Measurements from ENCODE around the gene FAM210B.
"Not testable (repeated sequence)": the region's sequence is repeated elsewhere in the genome, so short reads cannot be mapped to it uniquely, and the experiment has no call there.

FAM210B gene, protein sequence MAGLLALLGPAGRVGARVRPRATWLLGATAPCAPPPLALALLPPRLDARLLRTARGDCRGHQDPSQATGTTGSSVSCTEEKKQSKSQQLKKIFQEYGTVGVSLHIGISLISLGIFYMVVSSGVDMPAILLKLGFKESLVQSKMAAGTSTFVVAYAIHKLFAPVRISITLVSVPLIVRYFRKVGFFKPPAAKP

DNA sequence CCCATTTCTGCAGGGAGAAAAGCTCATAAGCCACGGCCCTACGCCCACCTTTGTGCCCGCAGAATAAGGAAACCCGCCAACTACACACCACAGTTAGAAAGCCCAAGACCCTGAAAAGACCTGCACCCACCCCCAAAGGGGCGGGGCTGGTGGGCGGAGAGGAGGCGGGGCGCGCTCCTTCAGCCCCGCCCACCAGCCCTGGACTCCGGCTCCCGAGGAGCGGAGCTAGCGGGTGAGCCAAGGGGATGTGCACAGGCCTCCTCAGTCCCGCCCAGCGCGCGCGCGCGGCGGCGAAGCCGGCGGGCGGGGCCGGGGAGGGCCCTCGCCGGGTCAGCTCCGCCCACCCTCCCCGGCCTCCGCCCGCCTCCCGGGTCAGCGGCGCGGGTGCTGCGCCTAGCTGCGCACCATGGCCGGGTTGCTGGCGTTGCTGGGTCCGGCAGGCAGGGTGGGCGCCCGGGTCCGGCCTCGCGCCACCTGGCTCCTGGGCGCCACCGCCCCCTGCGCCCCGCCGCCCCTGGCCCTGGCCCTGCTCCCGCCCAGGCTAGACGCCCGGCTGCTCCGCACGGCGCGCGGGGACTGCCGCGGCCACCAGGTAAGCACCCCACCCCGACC is at the start of gene FAM210B:
Gene FAM210B, plus strand, starts transcription at position 375 of the 612 bp plus-strand sequence. Its CDS starts 32 bp downstream, at position 407.
- no peak for DNase-seq

DNA sequence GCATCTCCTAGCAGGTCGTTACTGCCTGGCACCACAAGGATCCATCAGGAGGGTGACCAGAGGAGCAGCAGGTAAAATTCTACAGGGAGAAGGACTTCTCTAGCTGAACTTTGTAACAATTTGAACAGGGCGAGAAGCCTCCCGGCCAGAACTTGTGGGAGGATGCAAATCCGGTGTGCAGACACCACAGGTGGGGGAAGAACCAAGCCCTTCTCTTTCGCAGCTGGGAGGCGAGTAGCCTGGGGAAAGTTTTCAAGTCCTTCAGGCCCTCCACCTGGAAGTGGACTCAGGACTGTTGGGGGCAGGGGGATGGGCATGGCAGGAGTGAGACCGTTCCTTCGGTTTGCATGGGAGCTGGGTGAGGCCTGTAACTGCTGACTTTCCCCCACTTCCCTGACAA is 42.7 kb upstream of the FAM210B start:
- no peak for DNase-seq

DNA sequence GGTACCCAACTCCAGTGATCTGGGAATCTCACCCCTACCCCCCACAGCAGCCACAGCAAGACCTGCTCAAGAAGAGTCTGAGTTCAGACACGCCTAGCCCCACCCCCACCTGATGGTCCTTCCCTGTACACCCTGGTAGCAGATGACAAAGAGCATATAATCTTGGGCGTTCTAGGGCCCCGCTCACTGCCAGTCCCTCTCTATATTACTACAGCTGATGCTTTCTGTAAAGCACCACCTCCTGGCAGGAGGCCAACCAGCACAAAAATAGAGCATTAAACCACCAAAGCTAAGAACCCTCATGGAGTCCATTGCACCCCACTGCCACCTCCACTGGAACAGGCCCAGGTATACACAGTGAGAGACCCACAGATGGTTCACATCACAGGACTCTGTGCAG is 42.3 kb upstream of the FAM210B start:
- no peak for DNase-seq

DNA sequence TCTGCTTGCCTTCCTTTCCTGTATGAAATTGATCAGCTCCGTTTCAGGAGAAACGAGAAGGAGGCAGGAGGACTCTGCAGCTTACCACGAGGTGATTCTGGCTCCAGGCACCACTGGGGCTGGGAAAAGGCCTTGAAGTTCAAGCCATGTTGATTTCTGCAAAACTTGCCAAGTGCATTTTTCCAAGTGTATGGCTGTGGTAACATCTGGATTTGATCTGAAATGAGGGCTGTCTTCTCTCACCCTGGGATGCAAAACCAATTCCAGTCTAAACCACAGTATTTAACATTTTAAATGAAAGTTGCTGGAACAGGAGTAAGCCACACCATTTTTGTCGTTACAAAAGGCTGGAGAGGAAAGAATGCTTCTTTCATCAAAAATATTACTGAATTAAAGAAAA is 36.1 kb upstream of the FAM210B start:
- no peak for DNase-seq

DNA sequence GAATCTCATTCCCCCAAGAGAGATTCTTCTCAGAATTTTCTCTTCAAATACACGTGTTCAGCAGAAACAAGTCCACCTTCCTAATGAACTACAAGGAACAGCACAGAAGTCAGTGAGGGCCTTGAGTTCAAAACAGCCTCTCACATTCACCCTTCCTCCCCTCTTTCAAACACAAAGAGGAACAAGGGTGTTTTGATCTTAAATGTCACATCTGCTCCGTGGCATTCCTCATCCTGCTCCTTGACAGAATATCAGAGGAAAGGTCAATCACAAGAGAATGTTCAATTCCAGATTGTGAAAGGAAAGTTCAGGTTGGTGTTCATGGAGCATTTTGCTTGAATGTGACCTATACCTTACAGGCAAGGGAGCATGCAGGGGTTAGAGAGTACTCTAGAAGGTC is 35.6 kb upstream of the FAM210B start:
- DNase-seq, result no peak

DNA sequence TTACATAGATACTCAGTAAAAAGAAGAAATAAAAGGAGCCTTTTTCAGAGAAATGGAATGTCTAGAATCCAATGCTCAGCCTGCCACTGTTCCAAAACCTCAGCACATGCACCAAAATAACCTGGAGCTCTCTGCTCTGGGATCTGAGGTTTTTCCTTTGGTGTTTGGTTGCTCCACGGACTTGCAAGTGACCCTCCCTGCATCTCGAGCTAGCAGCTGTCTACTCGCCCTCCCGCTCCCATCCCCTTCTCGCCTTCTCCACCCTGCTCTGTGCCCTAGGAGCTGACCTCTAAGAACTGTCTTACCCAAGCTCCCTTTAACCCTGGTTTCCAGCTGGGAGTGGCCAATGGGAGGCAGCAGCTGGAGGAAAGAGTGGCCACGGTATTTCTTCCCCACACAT is 35.1 kb upstream of the FAM210B start:
- DNase-seq, result no peak

DNA sequence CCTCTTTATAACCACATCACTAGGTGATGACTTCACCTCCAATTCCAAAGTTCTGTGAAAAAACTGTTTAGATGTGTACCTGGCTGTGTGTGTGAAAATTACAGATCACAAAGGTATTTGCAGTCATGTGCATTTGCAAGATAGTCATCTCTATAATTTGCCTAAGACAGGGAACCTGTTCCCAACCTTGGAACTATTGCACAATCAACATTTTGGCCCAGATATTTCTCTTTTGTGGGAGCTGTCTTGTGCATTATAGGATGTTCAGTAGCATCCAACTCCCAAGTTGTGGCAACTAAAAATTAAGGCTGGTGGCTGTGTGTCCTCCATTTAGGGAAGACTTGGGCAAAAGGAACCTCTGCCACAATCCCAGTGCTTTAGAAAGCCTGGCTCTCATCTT is 34.0 kb upstream of the FAM210B start:
- DNase-seq, result no peak

DNA sequence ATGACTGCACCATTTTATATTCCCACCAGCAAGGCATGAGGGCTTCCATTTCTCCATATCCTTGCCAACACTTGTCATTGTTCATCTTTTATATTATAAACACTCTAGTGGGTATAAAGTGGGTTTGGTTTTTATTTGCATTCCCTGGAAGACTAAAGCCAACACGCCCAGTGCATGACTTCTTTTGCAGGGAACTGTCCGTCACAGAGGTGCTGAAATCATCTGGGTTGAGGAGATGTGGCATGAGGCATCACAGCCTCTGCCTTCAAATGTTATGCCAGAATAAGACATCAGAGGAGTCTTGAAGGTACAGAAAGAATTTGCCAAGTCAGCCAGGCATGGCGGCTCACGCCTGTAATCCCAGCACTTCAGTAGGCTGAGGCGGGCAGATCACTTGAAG is 29.9 kb upstream of the FAM210B start:
- no peak for DNase-seq

DNA sequence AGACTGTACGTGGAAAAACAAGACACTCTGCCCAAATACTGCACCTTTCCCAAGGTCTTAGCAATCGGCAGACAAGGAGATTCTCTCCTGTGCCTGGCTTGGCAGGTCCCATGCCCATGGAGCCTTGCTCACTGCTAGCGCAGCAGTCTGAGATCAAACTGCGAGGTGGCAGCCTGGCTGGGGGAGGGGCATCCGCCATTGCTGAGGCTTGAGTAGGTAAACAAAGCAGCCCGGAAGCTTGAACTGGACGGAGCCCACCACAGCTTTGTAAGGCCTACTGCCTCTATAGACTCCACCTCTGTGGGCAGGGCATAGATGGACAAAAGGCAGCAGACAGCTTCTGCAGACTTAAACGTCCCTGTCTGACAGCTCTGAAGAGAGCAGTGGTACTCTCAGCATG is 22.1 kb upstream of the FAM210B start:
- DNase-seq, result not testable (repeated sequence)

DNA sequence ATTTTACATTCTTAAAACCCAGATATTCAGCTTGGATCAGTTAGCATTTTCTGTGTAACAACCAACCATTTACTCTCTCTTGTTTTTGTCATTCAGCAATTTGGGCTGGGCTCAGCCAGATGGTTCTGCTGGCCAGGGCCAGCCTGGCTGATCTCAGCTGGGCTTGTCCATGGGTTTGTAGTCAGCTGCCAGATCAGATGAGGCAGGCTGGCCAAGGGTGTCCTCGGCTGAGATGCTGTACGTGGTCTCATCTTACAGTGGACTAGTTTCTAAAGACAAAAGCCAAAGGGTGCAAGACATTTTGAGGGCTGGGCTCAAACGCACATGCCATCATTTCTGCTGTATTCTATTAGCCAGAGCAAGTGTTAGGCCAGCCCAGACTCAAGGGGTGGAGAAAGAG is 16.0 kb upstream of the FAM210B start:
- DNase-seq, result no peak

DNA sequence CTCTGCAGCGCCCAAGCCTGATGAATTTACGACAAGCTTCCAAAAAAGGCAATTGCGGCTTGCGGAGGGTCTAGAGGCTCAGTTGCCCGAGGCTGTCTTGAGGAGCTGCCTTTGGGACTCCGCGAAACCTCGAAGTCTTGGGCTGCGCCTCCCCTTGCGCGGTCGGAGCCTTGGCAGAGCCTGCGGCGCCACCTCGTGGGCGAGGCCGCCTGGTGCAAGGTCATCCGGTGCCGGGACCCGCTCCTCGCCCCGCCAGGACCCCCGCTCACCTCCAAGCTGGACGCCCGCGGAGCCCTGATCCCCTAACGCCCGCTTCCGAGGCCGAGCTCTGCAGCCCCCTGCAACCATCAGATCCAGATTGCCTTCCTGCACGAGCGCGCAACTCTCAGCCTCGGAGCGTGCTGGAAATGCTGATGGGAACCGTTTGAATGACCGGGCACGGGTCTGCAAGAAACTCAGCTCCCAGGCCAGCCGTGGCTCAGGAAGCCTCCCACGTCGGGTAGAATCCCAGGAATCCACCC is 14.9 kb upstream of the FAM210B start:
- DNase-seq, result no peak

DNA sequence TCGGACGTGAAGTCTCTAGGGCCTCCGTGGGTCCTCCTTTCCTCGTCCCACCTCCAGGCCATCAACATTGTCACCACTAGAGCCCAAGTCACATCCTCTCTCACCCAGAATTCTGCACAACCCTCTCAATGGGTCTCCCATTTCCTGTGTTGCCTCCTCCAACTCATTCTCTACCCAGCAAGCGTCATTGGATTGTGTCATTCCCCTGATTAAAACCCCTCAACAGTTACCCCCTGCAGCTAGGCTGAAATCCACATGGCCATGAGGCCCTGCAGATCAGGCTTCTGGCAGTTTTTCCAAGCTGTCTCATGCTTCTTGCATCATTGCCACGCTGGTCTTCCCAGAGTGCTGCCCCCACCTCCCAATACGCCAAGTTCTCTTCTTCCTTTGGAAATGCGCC is 12.9 kb upstream of the FAM210B start:
- no peak for DNase-seq

DNA sequence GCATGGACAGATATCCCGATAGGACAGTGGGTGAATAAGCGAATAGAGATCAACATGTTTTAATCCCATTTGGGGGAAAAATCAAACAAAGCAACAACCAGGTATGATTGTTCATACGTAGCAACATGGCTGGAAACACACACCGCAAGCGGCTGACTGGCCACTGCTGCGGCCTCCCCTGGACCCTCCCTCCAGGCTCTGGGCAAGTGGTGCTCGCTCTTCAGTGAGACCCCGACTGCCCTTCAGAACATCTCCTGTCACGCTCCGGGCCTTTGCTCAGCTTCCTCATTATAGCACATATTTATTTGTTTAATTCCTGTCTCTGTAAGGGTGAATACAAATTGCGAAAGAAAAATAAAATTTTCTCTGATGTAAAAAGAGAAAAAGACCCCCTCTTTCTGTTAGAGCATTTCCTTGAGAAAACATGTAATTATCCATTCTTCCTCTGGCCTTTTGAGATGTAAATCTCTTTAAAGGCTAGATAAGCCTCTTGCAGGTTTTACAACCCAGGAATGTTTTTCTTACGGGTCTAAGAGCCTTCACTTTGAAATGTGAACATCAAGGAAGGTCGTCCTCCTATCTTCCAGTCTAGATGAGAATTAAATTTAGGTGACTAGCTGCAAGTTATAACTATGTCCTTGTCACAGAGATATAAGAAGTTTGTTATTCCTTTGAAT is 11.0 kb upstream of the FAM210B start:
- no peak for DNase-seq

DNA sequence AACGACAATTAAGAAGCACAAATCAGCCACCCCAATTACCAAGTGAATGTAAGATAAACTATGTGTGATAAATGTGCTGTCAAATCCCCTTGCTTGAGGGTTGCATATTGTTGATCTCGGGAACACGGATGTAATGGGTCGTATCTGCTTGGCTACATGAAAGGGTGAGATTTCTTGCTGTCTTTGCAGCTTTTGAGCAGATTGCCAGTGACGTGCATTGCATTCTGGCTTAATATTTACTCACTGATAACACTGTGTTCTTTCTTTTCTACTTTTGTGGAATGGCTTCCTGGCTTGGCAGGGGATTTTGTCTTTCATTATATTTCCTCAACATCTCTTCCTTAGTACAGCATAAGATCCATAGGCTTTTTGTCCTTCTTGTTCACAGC is 10.5 kb upstream of the FAM210B start:
- DNase-seq, result no peak

DNA sequence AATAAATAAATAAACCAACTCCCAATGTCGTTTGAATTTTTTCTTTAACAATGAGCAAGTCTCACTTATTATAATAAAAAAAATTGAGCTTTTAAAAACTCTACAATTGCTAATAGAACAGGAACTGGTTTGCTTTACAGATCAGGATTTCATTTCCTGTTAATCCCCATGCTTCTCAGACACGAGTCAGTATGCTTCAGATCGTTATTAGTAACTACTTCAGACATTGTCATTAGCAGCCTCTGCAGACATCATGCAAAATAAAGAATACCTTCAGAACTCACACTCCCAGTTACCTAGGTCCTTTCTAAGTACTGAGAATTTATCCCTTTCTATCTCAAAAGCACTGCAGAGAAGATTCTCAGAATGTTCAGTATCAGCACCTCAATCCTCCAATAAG is 10.0 kb upstream of the FAM210B start:
- DNase-seq, result no peak

DNA sequence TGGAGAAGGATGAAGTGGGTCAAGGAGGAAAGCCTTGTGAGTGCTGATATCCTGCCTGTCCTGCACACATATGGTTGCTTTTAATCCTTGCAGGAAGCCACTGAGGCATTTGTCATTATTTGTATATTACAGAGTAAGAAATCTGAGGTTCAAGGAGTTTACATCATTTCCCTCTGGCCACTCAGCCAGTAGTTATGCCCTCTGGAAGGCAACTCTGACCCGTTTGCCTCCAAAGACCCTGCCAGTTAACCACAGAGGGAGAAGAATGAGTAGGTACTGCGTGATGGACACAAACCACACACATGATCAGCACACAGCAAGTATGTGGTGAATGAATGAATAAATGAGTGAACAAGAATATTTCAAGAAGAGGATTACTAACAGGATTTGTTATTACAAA is 7.9 kb upstream of the FAM210B start:
- no peak for DNase-seq

DNA sequence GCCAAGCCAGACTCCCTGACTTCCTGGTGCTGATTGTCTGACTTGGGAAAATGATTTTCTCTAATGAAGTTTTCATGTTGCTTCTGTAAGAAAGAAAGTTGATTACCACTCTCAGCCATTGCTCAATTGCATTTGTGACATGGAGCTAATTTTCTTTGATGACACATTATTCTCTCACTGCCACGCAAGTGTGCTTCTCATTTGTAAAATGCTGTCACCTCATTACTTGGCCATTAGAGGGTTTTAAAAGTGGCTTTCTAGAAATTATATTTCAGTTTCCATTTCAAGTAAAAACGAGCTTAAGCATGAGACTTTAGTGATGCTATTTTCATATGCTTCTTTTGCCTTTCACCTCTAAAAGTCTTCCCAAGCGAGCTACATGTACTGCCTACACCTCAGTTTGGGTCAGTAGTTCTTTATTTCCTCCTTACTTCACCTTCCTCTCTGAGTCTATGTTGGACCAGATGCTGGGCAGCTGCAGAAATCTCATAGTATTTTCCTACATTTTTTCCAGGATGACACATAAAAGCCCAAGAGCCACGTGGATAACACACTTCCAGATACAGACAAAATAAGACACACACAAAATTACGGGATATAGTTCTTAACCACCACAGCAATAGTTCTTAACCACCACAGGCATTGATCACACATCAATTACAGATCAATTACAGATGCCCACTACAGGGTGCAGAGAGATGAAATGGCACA is 6.3 kb upstream of the FAM210B start:
- no peak for DNase-seq

DNA sequence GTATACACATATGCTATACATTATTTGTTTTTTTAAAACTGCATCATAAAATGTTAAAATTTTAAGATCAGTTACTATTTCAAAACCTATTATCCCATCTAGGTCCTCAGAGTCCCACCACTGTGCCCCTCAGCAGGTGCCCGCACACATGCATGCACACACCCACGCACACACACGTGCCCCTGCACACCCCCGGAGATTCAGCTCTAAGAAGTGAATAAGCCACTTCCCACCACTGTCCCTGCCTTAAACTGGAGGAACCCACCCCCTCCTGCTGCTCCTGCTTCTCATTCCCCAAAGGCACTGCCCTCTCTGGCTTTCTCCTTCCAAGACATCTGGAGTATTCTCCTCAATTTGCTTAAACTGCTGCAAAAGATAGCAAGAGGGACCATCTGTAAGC is 5.4 kb upstream of the FAM210B start:
- no peak for DNase-seq

DNA sequence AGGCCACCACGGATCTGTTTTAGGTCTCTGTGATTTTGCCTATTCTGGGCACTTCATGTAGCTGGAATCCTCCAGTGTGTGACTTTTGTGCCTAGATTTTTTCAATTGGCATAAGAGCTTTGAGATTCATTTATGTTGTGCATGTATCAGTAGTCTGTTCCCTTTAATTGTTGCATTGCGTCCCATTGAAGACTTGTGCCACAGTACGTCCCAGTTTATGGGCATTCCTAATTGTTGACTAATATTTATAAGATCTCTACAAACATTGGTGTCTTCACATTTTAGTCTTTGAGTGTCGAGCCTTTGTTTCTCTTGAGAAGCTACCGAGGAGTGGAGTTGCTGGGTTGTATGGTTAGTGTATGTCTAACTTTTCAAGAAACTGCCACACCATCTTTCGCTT is 704 bp upstream of the FAM210B start:
- DNase-seq, result no peak

DNA sequence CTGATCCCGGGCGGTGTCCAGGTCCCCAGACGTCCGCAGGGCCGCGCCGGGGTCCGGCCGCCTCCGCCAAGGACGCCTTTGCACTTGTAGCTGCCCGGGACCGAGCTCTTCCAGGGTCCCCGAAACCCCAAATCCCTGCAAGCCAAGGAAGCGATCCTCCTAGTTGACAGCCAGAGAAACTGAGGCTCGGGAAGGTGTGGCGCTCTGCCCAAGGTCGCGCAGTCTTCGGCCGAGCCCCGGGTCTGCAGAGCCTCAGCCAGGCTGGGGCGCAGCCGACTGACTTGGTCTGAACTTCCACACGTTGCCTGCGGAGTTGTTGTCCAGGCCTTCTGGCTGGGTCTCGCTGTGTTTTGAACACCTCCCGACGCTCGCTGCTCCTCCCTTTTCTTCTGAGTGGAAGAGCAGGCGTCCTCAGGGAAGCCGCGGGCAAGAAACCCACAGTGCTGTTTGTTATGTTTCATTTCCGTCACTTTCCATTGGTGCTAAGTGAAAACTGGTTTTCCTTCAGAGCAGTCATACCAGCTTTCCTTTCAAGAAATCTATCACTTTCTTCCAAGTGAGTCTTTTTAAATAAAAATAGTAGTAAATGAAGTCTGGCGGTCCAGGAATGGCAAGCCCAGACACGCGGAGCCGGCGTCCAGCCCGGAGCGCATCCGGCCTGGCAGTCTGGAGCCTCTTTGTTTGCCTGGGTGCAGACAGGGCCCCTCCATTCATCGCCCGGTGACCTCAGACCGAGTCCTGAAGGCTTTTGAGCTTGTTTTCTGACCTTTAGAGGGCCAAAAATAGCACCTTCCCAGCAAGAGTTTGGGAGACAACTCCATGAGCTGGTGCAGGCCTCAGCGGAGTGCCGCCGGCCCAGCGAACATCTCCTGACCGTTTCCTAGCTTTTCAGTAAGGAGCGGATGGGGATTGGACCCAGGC is 698 bp downstream of the FAM210B start:
- DNase-seq, result no peak

DNA sequence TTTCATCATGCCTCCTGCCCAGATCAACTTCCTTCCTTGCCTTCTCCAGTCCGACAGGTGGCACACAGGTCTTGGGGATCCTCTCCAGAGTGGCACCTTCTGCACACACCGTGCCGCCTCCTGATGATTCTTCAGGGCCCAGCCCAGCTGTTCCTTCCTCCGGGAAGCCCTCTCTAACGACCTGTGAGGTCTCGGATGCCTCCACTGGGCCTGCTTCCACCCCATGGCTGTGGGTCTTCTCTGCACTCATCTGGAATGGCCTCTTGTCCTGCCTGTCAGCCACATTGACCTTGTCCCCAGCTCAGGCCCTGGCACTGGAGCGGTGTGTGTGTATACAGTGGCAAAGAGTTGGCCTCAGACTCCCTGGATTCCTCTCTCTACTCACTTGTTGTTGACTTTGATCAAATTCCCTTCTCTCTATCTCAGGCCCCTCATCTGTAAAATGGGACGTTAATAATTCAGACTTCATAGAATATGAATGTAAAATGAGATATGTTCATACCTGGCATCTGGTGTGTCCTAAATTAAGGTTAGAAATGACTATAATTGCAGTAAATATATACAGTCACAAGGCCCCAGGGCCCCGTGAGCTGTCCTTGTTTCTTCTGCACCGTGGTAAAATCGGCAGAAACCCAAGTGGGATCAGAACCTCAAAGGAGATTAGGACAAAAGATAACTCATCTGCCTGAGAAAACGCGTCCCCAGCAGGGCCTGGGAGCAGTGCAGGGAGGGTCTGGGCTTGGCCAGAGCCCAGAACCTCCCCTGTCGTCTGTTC is 1.5 kb downstream of the FAM210B start:
- DNase-seq, result no peak

DNA sequence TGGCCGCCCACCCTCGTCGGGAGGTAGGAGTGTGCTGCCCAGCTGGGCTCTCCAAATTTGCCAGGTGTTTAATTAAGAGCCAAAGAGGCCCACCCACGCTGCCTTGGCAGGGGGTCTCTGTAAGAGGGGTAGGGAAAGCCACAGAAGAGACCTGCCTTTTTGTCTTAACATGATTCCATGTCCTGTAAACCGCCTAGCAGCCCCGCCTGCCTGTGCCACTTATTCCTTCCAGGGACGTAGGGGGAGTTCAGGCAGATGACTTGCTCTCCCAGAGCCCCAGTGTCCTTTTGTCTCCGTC is 2.1 kb downstream of the FAM210B start:
- DNase-seq, result no peak

All from NK-92 treated with Interleukin-12 subunit alpha and Interleukin-12 subunit beta, amount 100 ng/mL, for 24 hours (cell line).